Brain microvascular endothelial cell (primary cell): ENCODE data around the gene APPL1.

Experiments used
- DNase-seq: peaks from one replicate; pipeline ENCODE4 v3.0.0-alpha.2; 2020
- H3K27ac ChIP-seq: fragments of 250-450 bp; sonication (Bioruptor Pico); 2 replicates; pipeline ENCODE4 v1.5.1; 2020; ENCODE audit warnings: mild to moderate bottlenecking, moderate library complexity
- H3K27me3 ChIP-seq: fragments of 250-450 bp; sonication (Bioruptor Pico); replicated peaks from 2 replicates; pipeline ENCODE4 v1.5.1; 2020; ENCODE audit warnings: mild to moderate bottlenecking
- H3K36me3 ChIP-seq: fragments of 250-450 bp; sonication (Bioruptor Pico); replicated peaks from 2 replicates; pipeline ENCODE4 v1.5.1; 2020; ENCODE audit warnings: mild to moderate bottlenecking
- H3K4me3 ChIP-seq: 2 replicates; pipeline ENCODE4 v1.5.1; 2011; ENCODE audit warnings: low read depth, mild to moderate bottlenecking, control low read depth, low read length, moderate library complexity
- in situ Hi-C: cut with HindIII; loops from 2 replicates; pipeline ENCODE4 v1.10.0; 2017; ENCODE audit warnings: low sequenced_read_pairs, low pct_ligation_motif_present
- TF ChIP-seq, protein P1 (sequence below): IDR thresholded peaks from 2 replicates; pipeline ENCODE4 v1.5.1; 2011; ENCODE audit warnings: low read depth, mild to moderate bottlenecking, moderate library complexity, low read length, control low read depth, inconsistent platforms; ENCODE audit errors: missing control alignments

APPL1 gene

DNA sequence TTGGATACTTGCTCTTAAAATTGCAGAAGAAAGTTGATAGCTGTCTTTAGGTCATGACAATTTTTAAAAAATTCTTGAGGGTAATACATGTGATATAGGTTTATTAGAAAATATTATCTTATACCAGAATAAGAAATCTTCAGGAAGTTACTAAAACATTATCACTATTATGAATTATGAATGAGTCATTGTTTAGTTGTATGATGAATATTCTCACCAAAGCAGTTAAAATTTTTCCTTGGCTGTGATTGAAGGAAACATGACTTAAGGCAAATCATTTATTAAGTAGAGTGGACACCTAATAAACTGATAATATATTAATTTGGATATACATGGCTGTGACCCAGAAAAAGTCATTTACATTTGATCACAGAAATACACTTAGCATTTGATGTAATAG lies 30.1 kb downstream of the APPL1 start:
- in situ Hi-C loops = no loop called here

GRCh38 chr3:57261119-57261518 lies 33.6 kb downstream of the APPL1 start:
- H3K27me3 ChIP-seq = no peaks in the 10 kb centered on the region
- DNase-seq = no peak
- H3K27ac ChIP-seq = no peak overlapping the region
- in situ Hi-C loops = no loop called here
- TF ChIP-seq, protein P1, sequence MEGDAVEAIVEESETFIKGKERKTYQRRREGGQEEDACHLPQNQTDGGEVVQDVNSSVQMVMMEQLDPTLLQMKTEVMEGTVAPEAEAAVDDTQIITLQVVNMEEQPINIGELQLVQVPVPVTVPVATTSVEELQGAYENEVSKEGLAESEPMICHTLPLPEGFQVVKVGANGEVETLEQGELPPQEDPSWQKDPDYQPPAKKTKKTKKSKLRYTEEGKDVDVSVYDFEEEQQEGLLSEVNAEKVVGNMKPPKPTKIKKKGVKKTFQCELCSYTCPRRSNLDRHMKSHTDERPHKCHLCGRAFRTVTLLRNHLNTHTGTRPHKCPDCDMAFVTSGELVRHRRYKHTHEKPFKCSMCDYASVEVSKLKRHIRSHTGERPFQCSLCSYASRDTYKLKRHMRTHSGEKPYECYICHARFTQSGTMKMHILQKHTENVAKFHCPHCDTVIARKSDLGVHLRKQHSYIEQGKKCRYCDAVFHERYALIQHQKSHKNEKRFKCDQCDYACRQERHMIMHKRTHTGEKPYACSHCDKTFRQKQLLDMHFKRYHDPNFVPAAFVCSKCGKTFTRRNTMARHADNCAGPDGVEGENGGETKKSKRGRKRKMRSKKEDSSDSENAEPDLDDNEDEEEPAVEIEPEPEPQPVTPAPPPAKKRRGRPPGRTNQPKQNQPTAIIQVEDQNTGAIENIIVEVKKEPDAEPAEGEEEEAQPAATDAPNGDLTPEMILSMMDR = no peak
- no peak overlapping the region for H3K4me3 ChIP-seq
- H3K36me3 ChIP-seq = peaks cover 40% of the 10 kb centered on the region

More for the DNA sequence above, 30.1 kb downstream of the APPL1 start:
- no peak overlapping the region for H3K4me3 ChIP-seq
- TF ChIP-seq, protein P1 = no peak
- H3K27ac ChIP-seq = no peak overlapping the region
- no peaks in the 10 kb centered on the region for H3K27me3 ChIP-seq
- H3K36me3 ChIP-seq = peaks cover 22% of the 10 kb centered on the region
- no peak for DNase-seq

GRCh38 chr3:57261929-57262328 lies 34.4 kb downstream of the APPL1 start:
- TF ChIP-seq, protein P1 = no peak
- H3K36me3 ChIP-seq = peaks cover 41% of the 10 kb centered on the region
- no peak for DNase-seq
- in situ Hi-C loops = no loop called here
- H3K27ac ChIP-seq = no peak overlapping the region
- no peak overlapping the region for H3K4me3 ChIP-seq
- no peaks in the 10 kb centered on the region for H3K27me3 ChIP-seq

GRCh38 chr3:57268416-57268815 lies 40.9 kb downstream of the APPL1 start:
- DNase-seq = no peak
- Histone ChIP-seq H3K27ac (no peak overlapping the region), H3K36me3 (peaks cover 31% of the 10 kb centered on the region), H3K4me3 (no peak overlapping the region), H3K27me3 (no peaks in the 10 kb centered on the region)
- in situ Hi-C loops = no loop called here
- TF ChIP-seq, protein P1 = no peak

- in situ Hi-C loops = no loop called here
- Histone ChIP-seq H3K4me3 (no peak overlapping the region), H3K27me3 (no peaks in the 10 kb centered on the region), H3K36me3 (peaks cover 1% of the 10 kb centered on the region), H3K27ac (no peak overlapping the region)
- DNase-seq = no peak
- TF ChIP-seq, protein P1 = no peak
Measured at GRCh38 chr3:57274845-57275244, 47.3 kb downstream of the APPL1 start.

DNA sequence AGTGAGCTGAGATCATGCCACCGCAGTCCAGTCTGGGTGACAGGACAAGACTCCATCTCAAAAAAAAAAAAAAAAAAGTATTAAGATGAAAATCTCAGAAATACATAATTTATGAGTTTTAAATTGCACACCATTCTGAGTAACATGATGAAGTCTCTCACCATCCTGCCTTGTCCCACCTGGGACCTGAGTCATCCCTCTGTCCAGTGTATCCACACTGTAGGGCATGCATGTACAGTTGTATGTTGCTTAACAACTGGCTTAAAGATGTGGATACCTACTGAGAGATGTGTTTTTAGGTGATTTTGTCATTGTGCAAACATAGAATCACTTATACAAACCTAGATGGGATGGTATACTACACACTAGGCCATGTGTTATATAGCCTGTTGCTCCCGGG lies 47.9 kb downstream of the APPL1 start:
- no peak for DNase-seq
- no peaks in the 10 kb centered on the region for H3K36me3 ChIP-seq
- H3K4me3 ChIP-seq = no peak overlapping the region
- H3K27ac ChIP-seq = no peak overlapping the region
- TF ChIP-seq, protein P1 = no peak
- H3K27me3 ChIP-seq = no peaks in the 10 kb centered on the region
- in situ Hi-C loops = no loop called here
